ENCODE data around the gene DEPDC1B.
"Not testable (repeated sequence)": the region's sequence is repeated elsewhere in the genome, so short reads cannot be mapped to it uniquely, and the experiment has no call there.

The DEPDC1B gene

DNA sequence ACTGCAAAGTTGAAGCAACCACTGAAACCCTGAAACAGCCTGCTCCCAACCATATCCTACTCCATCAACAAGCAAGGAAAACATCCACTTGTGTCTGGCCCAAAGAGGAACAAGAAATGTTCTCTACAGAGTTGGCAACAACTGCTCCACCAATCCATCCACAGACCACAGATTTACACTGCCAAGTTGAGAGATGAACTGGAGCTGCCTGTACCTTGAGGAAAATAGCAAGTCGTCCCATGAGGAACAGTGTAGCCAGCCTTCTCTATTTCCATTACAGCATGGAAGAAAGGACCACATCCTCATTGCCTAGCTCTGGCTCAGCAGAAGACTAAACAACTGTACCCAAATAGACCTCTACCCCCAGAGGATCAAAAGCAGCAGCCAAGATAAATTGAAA, 60.4 kb downstream of the DEPDC1B start:
- DNase-seq, result no peak

DNA sequence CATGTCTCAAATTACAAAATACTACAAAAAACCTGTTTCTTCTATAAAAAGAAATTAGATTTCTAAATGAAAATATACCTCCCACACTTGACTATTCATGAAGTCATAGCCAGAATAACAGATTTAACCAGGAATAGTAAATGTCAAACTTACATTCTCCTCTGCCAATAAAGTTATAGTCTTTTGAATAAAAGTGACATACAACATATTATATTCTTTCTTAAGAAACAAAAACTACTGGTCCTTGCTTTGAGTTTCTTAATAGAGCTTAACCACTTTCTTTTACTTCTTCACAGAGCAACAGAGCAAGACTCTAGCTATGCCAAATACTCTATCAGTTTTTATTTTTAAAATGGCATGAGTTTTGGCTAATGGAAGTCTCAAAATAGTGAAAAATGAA, 61.7 kb downstream of the DEPDC1B start:
- DNase-seq, result no peak

GRCh38 chr5:60636644-60637043, 63.3 kb downstream of the DEPDC1B start:
- DNase-seq, result no peak

DNA sequence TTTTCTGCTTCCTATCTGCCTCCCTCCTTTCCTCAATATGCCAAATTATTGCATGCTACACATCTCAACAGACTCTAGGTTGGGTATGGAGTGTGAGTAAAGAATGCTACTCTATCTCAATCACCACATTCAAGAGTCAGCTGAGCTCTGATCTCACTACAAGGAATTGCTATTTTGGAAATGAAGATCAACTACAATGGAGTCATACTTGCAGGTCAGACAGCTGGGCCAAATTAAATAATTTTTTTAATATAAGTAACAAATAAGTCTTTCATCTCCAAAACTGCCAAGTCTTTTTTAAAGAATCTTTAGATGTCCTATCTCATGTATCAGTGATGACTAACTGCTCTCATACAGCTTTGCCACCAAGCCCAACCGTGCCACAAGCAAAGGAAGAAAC, 64.0 kb downstream of the DEPDC1B start:
- no peak for DNase-seq

DNA sequence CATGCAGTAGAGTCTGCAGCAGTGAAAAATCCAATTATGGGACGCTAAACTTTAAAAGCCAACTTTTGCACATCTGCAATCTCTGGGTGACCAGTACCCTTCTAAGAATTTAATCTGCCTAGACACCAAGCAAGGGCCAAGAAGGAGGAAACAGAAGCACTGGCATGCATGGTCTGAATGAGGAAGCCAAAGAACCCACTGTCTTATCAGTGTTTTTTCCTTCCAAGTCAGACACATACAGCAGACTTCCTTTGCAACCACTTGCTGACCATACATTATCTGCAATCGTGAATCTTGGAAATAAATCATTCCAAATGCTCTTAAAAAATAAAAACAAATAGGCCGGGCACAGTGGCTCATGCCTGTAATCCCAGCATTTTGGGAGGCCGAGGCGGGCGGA, 65.9 kb downstream of the DEPDC1B start:
- no peak for DNase-seq

DNA sequence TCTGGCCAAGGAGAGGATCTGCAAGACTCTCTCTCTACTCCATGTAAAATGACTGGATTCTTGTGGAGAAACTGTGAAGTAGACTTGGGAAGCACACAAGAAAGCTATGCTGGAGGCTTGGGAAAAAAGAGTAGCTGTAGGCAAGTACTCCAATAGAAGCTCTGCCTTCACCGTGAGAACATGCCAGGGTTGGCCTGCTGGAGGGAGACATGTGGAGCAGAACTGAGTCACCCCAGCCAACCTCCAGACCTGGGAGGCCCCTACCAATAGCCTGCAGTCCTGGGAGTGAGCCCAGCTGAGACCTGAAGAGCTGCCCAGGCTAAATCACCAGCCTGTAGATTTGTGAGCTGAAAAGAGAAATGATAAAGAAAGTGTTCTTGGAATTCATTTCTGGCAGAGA, 66.6 kb downstream of the DEPDC1B start:
- no peak for DNase-seq

DNA sequence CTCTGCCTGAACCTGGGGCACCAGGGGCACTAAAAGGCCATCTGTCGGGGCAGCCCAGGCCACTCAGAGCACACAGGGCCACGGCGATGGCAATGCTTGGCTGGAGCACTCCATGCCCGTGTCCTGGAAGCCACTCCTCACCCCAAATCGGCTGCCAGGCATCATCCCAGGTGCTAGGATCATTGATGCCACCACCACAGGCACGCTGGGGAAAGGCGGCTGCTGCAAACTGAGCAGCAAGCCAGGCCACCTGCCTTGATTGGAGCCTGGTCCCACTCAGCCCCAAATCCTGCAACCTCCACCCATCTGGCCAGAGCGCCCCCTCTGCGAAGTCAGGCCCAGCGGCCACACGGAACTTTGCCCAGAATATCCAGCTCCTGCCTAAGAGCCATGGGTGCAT, 67.8 kb downstream of the DEPDC1B start:
- no peak for DNase-seq

DNA sequence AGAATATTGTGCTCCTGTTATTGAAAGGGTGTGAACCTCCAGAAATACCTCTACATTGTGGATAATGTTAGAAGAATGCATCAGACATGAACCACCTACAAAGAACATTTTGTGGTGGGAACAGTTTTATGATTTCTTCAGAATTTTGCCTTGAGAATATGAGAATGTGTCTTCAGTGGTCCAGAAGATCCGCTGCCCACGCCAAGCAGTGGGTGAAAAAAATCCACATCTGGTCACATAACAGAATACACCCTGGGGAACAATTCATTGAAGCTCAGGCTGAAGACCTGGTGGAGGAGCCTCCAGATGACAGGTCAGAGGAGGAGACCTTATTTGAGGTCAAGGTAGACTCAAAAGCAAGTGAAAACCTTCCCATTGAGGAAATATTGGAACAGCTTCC, 69.1 kb downstream of the DEPDC1B start:
- no peak for DNase-seq

GRCh38 chr5:60630179-60630578, 69.8 kb downstream of the DEPDC1B start:
- no peak for DNase-seq

GRCh38 chr5:60624875-60625274, 75.1 kb downstream of the DEPDC1B start:
- not testable (repeated sequence) for DNase-seq

DNA sequence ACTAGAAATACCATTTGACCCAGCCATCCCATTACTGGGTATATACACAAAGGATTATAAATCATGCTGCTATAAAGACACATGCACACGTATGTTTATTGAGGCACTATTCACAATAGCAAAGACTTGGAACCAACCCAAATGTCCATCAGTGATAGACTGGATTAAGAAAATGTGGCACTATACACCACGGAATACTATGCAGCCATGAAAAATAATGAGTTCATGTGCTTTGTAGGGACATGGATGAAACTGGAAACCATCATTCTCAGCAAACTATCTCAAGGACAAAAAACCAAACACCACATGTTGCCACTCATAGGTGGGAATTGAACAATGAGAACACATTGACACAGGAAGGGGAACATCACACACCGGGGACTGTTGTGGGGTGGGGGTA, 79.2 kb downstream of the DEPDC1B start:
- not testable (repeated sequence) for DNase-seq

DNA sequence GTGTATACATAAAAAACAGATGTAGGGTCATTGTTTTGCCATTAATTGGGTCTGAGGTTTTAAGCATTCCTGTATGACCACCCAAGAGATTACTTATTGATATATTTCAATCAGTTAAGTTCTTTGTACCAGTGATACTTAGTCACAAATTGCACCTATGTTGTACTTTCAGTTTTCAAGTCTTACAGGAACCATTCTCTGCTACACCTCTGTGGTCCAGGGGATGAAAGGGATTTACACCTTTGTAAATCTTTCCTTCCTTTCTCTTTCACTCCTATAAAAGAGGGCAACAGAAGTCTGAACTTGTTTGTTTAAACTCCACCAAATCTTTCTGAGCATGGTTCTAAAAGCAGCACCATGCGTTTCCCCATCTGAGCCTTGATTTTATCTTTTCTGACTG, 86.1 kb downstream of the DEPDC1B start:
- no peak for DNase-seq

- DNase-seq, result no peak
Measured at GRCh38 chr5:60611099-60611740, 88.7 kb downstream of the DEPDC1B start.

DNA sequence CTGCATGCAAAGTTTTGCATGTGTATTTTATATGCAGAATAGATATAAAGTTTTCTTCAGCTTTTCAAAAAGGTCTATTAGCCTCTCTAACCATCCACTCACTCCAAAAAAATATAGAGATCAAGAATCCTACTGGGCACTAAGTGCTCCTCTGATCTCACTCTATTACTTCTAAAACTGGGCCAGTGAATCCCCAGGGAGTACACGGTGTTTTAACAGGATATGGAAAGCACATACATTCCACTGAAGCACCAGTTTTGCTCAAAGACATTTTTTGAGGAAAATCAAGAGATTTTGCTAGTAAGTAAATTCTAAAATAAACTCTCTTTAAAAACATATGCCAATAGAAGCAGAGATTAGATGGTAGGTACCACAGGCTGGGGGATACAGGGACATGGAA, 95.2 kb downstream of the DEPDC1B start:
- DNase-seq, result no peak

DNA sequence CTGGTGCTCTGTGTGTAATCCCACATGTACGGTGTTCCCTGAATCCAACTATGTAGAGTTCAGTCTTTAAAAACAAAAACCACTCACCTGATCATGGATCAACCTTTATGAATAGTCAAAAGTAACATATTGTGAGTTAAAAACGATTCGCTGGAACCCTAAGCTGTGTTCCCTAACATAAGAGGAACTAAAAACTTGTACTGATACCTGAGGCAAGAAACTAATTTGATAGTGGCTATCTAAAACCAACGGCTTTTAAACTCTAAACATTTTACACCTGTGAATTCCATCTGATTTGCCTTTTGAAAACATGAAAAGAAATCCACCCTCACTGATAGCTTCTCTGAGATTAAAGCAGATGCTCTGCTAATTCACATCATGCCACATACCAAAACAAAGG, 101.5 kb downstream of the DEPDC1B start:
- DNase-seq, result no peak

DNA sequence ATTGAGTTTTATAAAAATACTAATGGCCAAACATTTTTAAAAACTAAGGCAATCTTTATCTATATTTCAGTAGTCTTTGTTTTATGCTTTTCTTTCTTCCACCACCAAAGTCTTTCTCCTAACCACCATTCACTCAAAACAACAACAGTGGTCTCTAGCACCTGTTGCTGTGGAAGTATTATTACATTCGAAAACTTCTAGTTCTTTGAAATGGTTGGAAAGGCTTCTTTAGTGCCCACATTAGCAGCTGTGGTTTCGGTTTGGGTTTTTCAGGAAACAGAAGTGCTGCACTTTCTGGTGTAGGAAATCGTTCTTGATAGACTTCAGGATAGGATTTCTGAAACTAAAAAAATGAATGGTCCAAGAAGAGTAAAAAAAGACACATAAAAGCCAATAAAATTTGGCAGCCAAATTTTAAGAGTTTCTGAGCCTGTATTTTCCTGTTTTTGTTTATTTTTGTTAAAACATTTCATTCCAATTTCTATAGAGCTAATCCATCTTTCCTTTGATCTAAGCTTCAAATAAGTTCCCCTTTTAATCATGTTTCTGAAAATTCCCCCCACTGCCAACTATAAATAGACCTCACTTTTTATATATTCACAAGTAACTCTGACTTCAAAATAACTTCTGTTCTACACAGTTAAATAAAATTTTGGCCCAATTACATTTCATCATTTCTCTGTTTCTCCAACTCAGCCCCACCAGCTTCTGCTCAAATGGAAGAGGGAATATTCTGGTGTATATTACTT, 102.2 kb downstream of the DEPDC1B start:
- no peak for DNase-seq

DNA sequence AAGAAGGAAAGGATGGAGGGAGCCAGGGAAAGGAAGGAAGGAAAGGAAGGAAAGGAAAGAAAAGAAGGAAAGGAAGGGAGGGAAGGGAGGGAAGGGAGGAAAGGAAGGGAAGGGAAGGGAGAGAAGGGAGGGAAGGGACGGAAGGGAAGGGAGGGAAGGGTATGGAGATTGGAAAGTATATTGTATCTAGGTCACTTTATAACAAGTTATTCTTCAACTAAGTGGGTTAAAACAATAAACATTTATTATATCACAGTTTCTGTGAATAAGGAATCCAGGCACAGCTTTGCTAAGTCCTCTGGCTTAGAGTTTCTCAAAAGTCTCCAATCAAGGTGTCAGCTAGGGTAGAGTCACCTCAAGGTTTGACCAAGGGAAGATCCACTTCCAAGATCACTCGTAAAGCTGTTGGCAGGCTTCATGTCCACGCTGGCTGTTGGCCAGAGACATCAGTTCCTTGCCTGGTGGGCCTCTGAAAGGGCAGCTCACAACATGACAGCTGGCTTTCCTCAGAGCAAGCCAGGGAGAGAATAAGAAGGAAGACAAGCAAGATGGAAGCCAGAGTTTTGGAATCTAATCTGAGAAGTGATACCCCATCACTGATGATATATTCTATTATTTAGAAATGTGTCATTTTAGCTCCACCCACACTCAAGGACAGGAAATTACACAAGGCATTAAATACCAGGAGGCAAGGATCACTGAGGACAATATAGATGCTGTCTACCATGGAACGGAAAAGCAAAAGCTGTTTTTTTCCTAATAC, 105.1 kb downstream of the DEPDC1B start:
- no peak for DNase-seq

GRCh38 chr5:60590172-60590571, 109.8 kb downstream of the DEPDC1B start:
- DNase-seq, result no peak

DNA sequence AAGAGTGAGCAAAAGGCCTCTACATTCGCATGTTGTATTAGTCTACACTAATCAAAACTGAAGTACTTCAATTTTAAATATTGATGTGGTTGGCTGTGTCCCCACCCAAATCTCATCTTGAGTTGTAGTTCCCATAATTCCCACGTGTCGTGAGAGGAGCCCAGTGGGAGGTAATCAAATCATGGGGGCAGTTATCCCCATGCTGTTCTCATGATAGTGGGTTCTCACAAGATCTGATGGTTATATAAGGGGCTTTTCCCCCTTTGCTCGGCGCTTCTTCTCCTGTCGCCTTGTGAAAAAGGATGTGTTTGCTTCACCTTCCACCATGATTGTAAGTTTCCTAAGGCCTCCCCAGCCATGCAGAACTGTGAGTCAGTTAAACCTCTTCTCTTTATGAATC, 112.7 kb downstream of the DEPDC1B start:
- not testable (repeated sequence) for DNase-seq

DNA sequence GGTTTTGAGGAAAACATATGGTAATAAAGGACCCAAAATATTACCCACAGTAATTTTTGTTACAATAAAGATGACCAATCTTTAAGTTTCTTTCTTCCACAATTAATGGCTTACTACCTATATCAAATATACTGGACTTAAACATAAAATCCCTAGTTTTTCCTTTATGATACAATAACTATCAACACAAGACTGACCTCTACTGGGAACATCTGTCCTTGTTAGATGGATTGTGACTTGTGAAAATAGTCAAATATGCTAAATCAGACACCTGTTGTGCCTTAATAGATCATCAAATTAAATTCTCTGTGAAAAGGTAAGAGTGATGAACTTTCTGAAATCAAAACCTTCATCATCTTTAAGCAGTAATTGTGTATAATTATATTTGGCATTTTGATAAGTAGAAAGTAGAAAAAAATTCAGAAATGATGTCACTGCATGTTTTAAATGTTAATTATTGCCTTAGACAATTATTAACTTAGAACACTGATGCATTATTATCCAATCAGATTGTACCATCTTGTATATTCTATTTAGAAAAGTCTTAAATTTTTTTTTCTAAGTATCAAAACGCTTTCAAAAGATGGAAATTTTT, 113.6 kb downstream of the DEPDC1B start:
- DNase-seq, result no peak

- no peak for DNase-seq
Measured at GRCh38 chr5:60585618-60586017, 114.3 kb downstream of the DEPDC1B start.

- no peak for DNase-seq
Measured at GRCh38 chr5:60584304-60584703, 115.7 kb downstream of the DEPDC1B start.

GRCh38 chr5:60583616-60584015, 116.3 kb downstream of the DEPDC1B start:
- DNase-seq, result no peak

DNA sequence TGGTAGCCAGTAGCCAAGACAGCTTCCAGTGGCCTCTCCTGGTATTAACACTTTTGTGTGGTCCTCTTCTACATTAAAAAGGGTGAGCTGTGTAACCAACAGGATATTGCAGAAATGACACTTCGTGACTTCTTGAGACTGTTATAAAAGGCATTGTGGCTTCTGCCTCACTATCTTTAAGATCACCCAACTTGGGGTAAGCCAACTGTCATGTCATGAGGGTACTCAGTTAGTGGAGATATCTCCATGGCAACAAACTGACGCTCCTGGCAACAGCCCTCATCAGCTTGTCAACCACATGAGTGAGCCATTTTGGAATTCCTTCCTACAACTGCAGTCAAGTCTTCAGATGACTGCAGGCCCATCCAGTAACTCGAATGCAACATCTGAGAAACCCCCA, 121.7 kb downstream of the DEPDC1B start:
- no peak for DNase-seq

Data from activated T-cell treated with anti-CD3 and anti-CD28 coated beads, Interleukin-2, amount 50 U/mL, for 48 hours (primary cell).